HEK293 (cell line): ENCODE measurements around the gene FOXS1.

Source experiments
- CTCF ChIA-PET: fragments of 350-600 bp; formaldehyde crosslinking; extraction: SDS; loops from one replicate; lab custom pipeline; 2021; ENCODE audit warnings: antibody characterized with exemption; lab: Yijun Ruan, JAX
- POLR2A ChIA-PET: fragments of 300-600 bp; formaldehyde crosslinking; extraction: SDS; loops from one replicate; lab custom pipeline; 2020; ENCODE audit warnings: antibody characterized with exemption, inconsistent platforms; lab: Yijun Ruan, JAX
- H3K27ac ChIP-seq: fragments of 200-500 bp; sonication (Bioruptor generic); 2 replicates; pipeline ENCODE4 v1.5.1; 2014; ENCODE audit warnings: low read depth, low read length, control low read depth, inconsistent platforms; ENCODE audit errors: extremely low read depth
- H3K36me3 ChIP-seq, 2 experiments: fragments of 200-500 bp in 1 of 2; sonication (Bioruptor generic) in 1 of 2; 1 replicate in 1 of 2; 2 replicates in 1 of 2; pipeline ENCODE4 v1.5.1; 2014 to 2017; ENCODE audit warnings: inconsistent platforms in 2 of 2, low read length in 2 of 2; ENCODE audit not compliant: control insufficient read depth in 2 of 2, insufficient read depth in 1 of 2
- H3K4me1 ChIP-seq: fragments of 200-500 bp; sonication (Bioruptor generic); 2 replicates; pipeline ENCODE4 v1.5.1; 2014; ENCODE audit warnings: mild to moderate bottlenecking, low read length, inconsistent platforms; ENCODE audit not compliant: control insufficient read depth, insufficient read depth
- H3K4me3 ChIP-seq: 2 replicates; pipeline ENCODE4 v1.5.1; 2011; ENCODE audit warnings: low read depth, mild to moderate bottlenecking, control low read depth, low read length, moderate library complexity
- H3K9me3 ChIP-seq: fragments of 200-500 bp; sonication (Bioruptor generic); 2 replicates; pipeline ENCODE4 v1.5.1; 2014; ENCODE audit warnings: low read depth, low read length, inconsistent platforms; ENCODE audit not compliant: control insufficient read depth, insufficient read depth
- GLIS1 ChIP-seq: fragments of 450-650 bp; formaldehyde crosslinking; IDR thresholded peaks from 2 replicates; pipeline ENCODE4 v1.5.1; 2016; ENCODE audit warnings: missing biosample characterization, missing genetic modification characterization
- PRDM1 ChIP-seq: fragments of 450-650 bp; formaldehyde crosslinking; IDR thresholded peaks from 2 replicates; pipeline ENCODE4; 2016; ENCODE audit warnings: missing biosample characterization, missing genetic modification characterization
- SP2 ChIP-seq: fragments of 450-650 bp; formaldehyde crosslinking; IDR thresholded peaks from 2 replicates; pipeline ENCODE4 v1.5.1; 2016; ENCODE audit warnings: missing biosample characterization, missing genetic modification characterization
- SP3 ChIP-seq: fragments of 450-650 bp; formaldehyde crosslinking; IDR thresholded peaks from 2 replicates; pipeline ENCODE4 v1.5.1; 2016; ENCODE audit warnings: missing biosample characterization, missing genetic modification characterization
- ZNF335 ChIP-seq: fragments of 450-650 bp; formaldehyde crosslinking; conservative IDR thresholded peaks from 2 replicates; pipeline ENCODE4 v1.5.1; 2016; ENCODE audit warnings: missing biosample characterization, missing genetic modification characterization
- ZNF362 ChIP-seq: fragments of 450-650 bp; formaldehyde crosslinking; IDR thresholded peaks from 2 replicates; pipeline ENCODE4 v1.5.1; 2016; ENCODE audit warnings: missing biosample characterization, missing genetic modification characterization
- ZNF366 ChIP-seq: fragments of 450-650 bp; formaldehyde crosslinking; conservative IDR thresholded peaks from 2 replicates; pipeline ENCODE4 v1.5.1; 2016; ENCODE audit warnings: missing biosample characterization, missing genetic modification characterization
- ZNF530 ChIP-seq: fragments of 450-650 bp; formaldehyde crosslinking; IDR thresholded peaks from 2 replicates; pipeline ENCODE4 v1.5.1; 2016; ENCODE audit warnings: low read depth, missing biosample characterization, missing genetic modification characterization
- ZNF585B ChIP-seq: fragments of 450-650 bp; formaldehyde crosslinking; IDR thresholded peaks from 2 replicates; pipeline ENCODE4 v1.5.1; 2016; ENCODE audit warnings: missing biosample characterization, missing genetic modification characterization
- ZNF664 ChIP-seq: fragments of 450-650 bp; formaldehyde crosslinking; IDR thresholded peaks from 2 replicates; pipeline ENCODE4 v1.5.1; 2016; ENCODE audit warnings: missing biosample characterization, missing genetic modification characterization
- TF ChIP-seq, protein P1 (sequence below): fragments of 450-650 bp; formaldehyde crosslinking; IDR thresholded peaks from 2 replicates; pipeline ENCODE4 v1.5.1; 2016; ENCODE audit warnings: missing biosample characterization, missing genetic modification characterization
- TF ChIP-seq, protein P2 (sequence below): fragments of 450-650 bp; formaldehyde crosslinking; IDR thresholded peaks from 2 replicates; pipeline ENCODE4 v1.5.1; 2016; ENCODE audit warnings: missing biosample characterization, missing genetic modification characterization, low read depth
- TF ChIP-seq, protein P3 (sequence below): fragments of 450-650 bp; formaldehyde crosslinking; IDR thresholded peaks from 2 replicates; pipeline ENCODE4 v1.5.1; 2016; ENCODE audit warnings: missing biosample characterization, missing genetic modification characterization
- TF ChIP-seq, protein P4 (sequence below): sonication (generic); formaldehyde crosslinking; IDR thresholded peaks from 2 replicates; pipeline ENCODE4 v1.8.1; 2022; ENCODE audit warnings: mild to moderate bottlenecking, moderate library complexity, missing genetic modification reagents
- TF ChIP-seq, protein P5 (sequence below): fragments of 450-650 bp; formaldehyde crosslinking; IDR thresholded peaks from 2 replicates; pipeline ENCODE4 v1.5.1; 2016; ENCODE audit warnings: missing biosample characterization, missing genetic modification characterization

Gene FOXS1

GRCh38 chr20:31871618-31871954 is 26.2 kb upstream of the FOXS1 start:
- H3K36me3 ChIP-seq, result no peaks in the 10 kb centered on the region
- no peaks in the 10 kb centered on the region for H3K4me1 ChIP-seq
- H3K9me3 ChIP-seq, result no peaks in the 10 kb centered on the region
- TF ChIP-seq, protein P1, sequence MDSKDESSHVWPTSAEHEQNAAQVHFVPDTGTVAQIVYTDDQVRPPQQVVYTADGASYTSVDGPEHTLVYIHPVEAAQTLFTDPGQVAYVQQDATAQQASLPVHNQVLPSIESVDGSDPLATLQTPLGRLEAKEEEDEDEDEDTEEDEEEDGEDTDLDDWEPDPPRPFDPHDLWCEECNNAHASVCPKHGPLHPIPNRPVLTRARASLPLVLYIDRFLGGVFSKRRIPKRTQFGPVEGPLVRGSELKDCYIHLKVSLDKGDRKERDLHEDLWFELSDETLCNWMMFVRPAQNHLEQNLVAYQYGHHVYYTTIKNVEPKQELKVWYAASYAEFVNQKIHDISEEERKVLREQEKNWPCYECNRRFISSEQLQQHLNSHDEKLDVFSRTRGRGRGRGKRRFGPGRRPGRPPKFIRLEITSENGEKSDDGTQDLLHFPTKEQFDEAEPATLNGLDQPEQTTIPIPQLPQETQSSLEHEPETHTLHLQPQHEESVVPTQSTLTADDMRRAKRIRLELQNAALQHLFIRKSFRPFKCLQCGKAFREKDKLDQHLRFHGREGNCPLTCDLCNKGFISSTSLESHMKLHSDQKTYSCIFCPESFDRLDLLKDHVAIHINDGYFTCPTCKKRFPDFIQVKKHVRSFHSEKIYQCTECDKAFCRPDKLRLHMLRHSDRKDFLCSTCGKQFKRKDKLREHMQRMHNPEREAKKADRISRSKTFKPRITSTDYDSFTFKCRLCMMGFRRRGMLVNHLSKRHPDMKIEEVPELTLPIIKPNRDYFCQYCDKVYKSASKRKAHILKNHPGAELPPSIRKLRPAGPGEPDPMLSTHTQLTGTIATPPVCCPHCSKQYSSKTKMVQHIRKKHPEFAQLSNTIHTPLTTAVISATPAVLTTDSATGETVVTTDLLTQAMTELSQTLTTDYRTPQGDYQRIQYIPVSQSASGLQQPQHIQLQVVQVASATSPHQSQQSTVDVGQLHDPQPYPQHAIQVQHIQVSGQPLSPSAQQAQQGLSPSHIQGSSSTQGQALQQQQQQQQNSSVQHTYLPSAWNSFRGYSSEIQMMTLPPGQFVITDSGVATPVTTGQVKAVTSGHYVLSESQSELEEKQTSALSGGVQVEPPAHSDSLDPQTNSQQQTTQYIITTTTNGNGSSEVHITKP, result peak; percentile 57
- TF ChIP-seq ZNF530, result no peak
- TF ChIP-seq, protein P2, sequence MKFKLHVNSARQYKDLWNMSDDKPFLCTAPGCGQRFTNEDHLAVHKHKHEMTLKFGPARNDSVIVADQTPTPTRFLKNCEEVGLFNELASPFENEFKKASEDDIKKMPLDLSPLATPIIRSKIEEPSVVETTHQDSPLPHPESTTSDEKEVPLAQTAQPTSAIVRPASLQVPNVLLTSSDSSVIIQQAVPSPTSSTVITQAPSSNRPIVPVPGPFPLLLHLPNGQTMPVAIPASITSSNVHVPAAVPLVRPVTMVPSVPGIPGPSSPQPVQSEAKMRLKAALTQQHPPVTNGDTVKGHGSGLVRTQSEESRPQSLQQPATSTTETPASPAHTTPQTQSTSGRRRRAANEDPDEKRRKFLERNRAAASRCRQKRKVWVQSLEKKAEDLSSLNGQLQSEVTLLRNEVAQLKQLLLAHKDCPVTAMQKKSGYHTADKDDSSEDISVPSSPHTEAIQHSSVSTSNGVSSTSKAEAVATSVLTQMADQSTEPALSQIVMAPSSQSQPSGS (tag by site-specific recombination), result no peak
- TF ChIP-seq ZNF664 (tag by site-specific recombination), result peak; percentile 58; the same call in 1 of the 2 replicates
- ChIA-PET POLR2A (interaction anchor here (1.5 kb wide), 1 partner anchor 10 kb away, joined by 4 read pairs; no protein-coding TSS in a partner anchor), CTCF (interaction anchor here (0.9 to 2.9 kb wide), 2 partner anchors 19 to 158 kb away, joined by 3 to 14 read pairs; no protein-coding TSS in a partner anchor)
- H3K4me3 ChIP-seq, result no peak overlapping the region
- no peak overlapping the region for H3K27ac ChIP-seq

- Histone ChIP-seq H3K4me3 (peak overlapping the region; percentile 48), H3K27ac (peak overlapping the region; percentile 56; the same call in 1 of the 2 replicates), H3K4me1 (no peaks in the 10 kb centered on the region), H3K36me3 (no peaks in the 10 kb centered on the region), H3K9me3 (no peaks in the 10 kb centered on the region)
- ChIA-PET POLR2A (interaction anchor here (1.5 kb wide), 1 partner anchor 9 kb away, joined by 4 read pairs; no protein-coding TSS in a partner anchor), CTCF (interaction anchor here (0.9 to 2.9 kb wide), 2 partner anchors 19 to 159 kb away, joined by 3 to 14 read pairs; no protein-coding TSS in a partner anchor)
- TF ChIP-seq GLIS1 (tag by site-specific recombination) (0 out of 2 replicates have a peak, but pooled peaks have one; percentile 2), SP3 (0 out of 2 replicates have a peak, but pooled peaks have one; percentile 11), ZNF362 (tag by site-specific recombination) (no peak), ZNF585B (no peak), ZNF335 (tag by site-specific recombination) (peak; percentile 53), ZNF366 (tag by site-specific recombination) (peak; percentile 88), SP2 (peak; percentile 27), PRDM1 (tag by site-specific recombination) (peak; percentile 29; the same call in 1 of the 2 replicates)
- TF ChIP-seq, protein P3, sequence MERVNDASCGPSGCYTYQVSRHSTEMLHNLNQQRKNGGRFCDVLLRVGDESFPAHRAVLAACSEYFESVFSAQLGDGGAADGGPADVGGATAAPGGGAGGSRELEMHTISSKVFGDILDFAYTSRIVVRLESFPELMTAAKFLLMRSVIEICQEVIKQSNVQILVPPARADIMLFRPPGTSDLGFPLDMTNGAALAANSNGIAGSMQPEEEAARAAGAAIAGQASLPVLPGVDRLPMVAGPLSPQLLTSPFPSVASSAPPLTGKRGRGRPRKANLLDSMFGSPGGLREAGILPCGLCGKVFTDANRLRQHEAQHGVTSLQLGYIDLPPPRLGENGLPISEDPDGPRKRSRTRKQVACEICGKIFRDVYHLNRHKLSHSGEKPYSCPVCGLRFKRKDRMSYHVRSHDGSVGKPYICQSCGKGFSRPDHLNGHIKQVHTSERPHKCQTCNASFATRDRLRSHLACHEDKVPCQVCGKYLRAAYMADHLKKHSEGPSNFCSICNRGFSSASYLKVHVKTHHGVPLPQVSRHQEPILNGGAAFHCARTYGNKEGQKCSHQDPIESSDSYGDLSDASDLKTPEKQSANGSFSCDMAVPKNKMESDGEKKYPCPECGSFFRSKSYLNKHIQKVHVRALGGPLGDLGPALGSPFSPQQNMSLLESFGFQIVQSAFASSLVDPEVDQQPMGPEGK, result 0 out of 2 replicates have a peak, but pooled peaks have one; percentile 23
- TF ChIP-seq, protein P4, sequence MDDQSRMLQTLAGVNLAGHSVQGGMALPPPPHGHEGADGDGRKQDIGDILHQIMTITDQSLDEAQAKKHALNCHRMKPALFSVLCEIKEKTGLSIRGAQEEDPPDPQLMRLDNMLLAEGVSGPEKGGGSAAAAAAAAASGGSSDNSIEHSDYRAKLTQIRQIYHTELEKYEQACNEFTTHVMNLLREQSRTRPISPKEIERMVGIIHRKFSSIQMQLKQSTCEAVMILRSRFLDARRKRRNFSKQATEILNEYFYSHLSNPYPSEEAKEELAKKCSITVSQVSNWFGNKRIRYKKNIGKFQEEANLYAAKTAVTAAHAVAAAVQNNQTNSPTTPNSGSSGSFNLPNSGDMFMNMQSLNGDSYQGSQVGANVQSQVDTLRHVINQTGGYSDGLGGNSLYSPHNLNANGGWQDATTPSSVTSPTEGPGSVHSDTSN, result no peak
- TF ChIP-seq, protein P1, result peak; percentile 26
- TF ChIP-seq, protein P5, sequence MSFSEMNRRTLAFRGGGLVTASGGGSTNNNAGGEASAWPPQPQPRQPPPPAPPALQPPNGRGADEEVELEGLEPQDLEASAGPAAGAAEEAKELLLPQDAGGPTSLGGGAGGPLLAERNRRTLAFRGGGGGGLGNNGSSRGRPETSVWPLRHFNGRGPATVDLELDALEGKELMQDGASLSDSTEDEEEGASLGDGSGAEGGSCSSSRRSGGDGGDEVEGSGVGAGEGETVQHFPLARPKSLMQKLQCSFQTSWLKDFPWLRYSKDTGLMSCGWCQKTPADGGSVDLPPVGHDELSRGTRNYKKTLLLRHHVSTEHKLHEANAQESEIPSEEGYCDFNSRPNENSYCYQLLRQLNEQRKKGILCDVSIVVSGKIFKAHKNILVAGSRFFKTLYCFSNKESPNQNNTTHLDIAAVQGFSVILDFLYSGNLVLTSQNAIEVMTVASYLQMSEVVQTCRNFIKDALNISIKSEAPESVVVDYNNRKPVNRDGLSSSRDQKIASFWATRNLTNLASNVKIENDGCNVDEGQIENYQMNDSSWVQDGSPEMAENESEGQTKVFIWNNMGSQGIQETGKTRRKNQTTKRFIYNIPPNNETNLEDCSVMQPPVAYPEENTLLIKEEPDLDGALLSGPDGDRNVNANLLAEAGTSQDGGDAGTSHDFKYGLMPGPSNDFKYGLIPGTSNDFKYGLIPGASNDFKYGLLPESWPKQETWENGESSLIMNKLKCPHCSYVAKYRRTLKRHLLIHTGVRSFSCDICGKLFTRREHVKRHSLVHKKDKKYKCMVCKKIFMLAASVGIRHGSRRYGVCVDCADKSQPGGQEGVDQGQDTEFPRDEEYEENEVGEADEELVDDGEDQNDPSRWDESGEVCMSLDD (tag by site-specific recombination), result no peak
Measured at GRCh38 chr20:31870726-31871617, 25.6 kb upstream of the FOXS1 start.
